ENCODE data around the gene DDIT4. TPM values are rescaled to one million over a fixed set of nuclear protein-coding genes. Genes with fewer than 3 reads are reported as not detected.

Gene DDIT4
- total RNA-seq, 4 donors from 2014 or later, result 56.2 to 527 (median 185) TPM

DNA sequence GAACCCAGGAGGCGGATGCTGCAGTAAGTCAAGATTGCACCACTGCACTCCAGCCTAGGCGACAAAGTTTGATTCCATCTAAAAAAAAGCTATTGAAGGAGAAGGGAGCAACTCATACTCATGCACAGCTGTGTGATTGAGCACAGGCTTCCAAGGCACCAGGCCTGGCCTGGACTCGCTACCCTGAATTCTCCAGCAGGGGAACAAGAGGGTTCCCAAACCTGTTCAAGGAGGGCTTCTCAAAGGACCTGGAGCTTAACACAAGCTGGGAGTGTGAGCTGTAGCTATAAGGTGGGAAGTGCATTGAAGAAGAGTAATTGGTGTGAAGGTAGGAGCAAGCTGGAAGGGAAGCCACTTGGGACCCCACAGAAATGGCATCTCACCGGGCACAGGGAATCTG, 15.1 kb upstream of the DDIT4 start:
- no peak for ATAC-seq (ENCODE audit: low FRiP score)
- TF ChIP-seq, protein P1, sequence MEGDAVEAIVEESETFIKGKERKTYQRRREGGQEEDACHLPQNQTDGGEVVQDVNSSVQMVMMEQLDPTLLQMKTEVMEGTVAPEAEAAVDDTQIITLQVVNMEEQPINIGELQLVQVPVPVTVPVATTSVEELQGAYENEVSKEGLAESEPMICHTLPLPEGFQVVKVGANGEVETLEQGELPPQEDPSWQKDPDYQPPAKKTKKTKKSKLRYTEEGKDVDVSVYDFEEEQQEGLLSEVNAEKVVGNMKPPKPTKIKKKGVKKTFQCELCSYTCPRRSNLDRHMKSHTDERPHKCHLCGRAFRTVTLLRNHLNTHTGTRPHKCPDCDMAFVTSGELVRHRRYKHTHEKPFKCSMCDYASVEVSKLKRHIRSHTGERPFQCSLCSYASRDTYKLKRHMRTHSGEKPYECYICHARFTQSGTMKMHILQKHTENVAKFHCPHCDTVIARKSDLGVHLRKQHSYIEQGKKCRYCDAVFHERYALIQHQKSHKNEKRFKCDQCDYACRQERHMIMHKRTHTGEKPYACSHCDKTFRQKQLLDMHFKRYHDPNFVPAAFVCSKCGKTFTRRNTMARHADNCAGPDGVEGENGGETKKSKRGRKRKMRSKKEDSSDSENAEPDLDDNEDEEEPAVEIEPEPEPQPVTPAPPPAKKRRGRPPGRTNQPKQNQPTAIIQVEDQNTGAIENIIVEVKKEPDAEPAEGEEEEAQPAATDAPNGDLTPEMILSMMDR (IDR thresholded peaks at IDR 0.05), result no peak

DNA sequence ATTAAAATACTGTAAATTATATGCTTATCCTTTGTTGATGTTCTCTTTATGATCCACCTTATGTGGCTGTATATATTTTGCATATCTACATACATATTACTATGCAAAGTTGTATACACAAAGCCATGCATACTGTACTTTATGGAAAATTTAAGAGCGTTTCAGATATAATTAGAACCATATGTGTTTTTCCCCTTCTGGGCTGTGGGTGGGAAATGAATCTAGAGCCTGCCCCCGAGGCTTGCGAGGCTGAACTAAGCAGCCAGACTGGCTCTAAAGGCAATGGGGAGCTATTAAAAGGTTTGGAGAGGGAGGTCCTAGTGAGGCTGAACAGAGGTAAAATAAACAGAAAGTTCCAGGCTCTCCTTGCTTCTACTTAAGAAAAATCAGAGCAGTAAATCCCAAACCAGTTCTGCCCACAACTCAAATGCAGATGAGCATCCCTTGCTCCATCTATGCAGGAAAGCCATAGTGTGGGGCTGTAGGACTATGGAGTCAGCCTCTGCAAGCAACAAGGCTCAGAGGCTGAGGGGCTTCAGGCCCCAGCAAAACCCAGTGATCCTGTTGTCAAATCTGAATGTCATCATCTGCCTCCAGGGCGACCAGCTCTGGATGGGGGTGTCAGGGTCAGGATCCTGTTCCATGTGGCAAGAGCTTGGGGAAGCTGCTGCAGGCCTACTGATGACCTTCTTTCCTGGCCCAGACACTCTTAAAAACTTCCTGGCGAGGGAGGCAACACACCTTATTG, 14.1 kb upstream of the DDIT4 start:
- ATAC-seq (ENCODE audit: low FRiP score) (no peak), DNase-seq (ENCODE audit: low spot score) (no peak)
- TF ChIP-seq, protein P1 (IDR thresholded peaks at IDR 0.05), result no peak

More for the DNA sequence above, 15.1 kb upstream of the DDIT4 start:
- no peak for DNase-seq (ENCODE audit: low spot score)

DNA sequence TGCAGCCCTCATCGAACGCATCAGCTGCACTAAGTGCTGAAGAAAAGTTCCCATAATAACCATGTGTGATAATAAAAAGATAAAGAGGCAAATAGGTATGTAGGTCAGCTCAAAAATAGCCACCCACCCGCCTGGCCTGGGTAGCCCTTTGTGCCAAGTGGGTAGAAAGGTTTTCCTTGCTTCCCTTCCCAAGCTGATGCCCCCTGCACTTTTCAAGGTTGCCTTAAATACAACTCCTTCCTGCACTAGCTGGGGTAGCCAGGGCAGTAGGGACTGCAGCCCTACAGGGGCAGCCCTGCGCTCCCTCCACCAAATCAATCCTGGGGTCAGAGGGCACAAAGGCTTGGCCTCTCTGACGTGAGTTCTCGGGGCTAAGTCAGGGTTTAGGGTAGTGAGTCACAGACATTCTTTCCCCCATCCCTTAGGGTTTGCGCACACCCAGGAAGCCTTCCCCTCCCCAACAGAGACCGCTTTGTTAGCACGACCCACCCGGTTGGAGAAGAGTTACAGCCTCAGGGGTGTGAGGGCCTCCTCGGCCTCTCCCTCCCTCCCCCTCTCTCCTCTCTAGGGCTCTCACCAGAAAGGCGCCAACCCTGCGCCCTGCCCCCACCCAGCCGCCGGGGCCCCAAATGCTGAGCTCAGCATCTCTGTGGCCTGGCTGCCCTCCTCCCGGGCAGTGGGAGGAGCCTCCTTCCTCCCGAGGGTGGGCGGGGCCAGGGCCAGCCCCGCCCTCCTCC, 13.3 kb upstream of the DDIT4 start:
- TF ChIP-seq, protein P1 (IDR thresholded peaks at IDR 0.05), result no peak
- DNase-seq (ENCODE audit: low spot score), result no peak
- ATAC-seq (ENCODE audit: low FRiP score), result peak; percentile 80

DNA sequence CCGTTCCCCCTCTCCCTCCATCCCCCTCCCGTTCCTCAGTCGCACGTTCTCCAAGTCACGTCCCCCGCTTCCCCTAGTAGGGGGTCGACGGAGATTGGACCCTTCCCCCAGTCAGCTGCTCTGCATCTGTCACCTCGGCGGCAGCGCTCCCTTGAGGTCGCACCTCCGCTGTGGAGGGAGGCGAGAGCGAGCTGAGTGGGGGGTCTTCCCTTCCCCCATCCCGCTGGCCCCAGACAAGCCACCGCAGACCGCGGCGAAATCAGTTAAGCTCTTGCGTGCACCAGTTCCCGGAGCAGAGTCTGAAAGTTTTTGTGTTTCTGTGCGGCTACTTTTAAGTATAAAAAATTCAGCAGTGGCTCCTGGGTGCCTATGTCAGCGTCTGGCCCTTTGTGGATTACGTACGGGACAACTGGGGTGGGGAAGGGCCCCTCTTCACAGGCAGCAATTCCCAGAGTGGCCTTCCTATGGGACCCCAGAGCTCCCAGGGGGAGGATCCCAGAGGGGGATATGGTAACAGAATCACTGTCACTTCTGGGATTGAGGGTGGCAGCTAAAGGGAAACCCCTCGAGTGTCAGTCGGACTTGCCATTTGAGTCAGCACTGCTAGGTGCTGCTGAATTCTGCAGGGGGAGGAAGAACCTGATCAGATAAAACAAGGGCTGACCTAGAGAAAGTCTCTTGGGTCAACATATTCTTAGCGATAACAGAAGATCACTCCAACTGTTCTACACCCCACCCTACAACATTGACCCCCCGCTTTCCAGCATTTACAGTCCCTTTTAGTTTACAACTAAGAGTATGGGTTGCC, 12.5 kb upstream of the DDIT4 start:
- no peak for ATAC-seq (ENCODE audit: low FRiP score)
- TF ChIP-seq, protein P1 (IDR thresholded peaks at IDR 0.05), result no peak
- no peak for DNase-seq (ENCODE audit: low spot score)

DNA sequence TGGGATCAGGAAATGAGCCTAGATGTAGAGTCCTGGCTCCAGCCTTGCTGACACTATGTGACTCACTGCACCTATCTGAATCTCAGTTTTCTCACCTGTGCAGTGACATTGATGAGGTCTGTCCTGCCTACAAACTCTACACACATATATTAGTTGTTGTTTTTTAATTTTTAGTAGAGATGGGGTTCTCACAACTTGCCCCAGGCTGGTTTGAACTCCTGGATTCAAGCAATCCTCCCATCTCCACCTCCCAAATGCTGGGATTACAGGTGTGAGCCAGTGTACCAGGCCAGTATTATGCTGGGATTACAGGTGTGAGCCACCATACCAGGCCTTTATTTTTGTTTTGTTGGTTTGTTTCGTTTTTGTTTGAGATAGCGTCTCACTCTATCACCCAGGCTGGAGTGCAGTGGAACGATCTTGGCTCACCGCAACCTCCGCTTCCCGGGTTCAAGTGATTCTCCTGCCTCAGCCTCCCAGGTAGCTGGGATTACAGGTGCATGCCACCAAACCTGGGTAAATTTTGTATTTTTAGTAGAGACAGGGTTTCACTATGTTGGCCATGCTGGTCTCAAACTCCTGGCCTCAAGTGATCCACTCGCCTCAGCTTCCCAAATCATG, 11.8 kb upstream of the DDIT4 start:
- TF ChIP-seq, protein P1 (IDR thresholded peaks at IDR 0.05), result no peak
- no peak for DNase-seq (ENCODE audit: low spot score)

DNA sequence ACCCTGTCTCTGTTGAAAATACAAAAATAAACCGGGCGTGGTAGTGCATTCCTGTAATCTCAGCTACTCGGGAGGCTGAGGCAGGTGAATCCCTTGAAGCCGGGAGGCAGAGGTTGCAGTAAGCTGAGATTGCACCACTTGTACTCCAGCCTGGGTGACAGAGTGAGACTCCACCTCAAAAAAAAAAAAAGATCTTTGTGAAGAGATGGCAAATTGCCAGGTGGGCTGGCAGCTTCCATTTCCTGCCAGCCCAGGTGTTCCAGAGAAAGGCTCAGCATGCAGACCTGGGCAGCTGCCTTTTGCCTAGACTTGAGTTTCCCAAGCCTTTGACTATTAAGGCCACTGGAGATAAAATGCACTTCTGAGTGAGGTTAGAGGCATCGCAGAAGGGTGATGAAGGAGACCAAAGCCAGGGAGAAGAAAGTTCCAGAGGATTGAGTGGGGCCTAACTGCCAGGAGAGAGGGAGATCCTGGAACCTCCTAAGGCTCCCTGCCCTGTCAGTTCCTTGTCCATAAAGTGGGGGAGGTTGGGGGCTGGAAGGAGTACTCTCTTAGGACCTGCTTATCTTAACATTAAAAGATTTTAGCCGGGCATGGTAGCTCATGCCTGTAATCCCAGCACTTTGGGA, 10.0 kb upstream of the DDIT4 start:
- TF ChIP-seq, protein P1 (IDR thresholded peaks at IDR 0.05), result no peak
- DNase-seq (ENCODE audit: low spot score) (no peak), ATAC-seq (ENCODE audit: low FRiP score) (no peak)

More for the DNA sequence above, 11.8 kb upstream of the DDIT4 start:
- no peak for ATAC-seq (ENCODE audit: low FRiP score)
